ENCODE data around the gene ZNF622.

- TF ChIP-seq POLR2A (IDR thresholded peaks at IDR 0.05), result no peak
- TF ChIP-seq, protein P1, sequence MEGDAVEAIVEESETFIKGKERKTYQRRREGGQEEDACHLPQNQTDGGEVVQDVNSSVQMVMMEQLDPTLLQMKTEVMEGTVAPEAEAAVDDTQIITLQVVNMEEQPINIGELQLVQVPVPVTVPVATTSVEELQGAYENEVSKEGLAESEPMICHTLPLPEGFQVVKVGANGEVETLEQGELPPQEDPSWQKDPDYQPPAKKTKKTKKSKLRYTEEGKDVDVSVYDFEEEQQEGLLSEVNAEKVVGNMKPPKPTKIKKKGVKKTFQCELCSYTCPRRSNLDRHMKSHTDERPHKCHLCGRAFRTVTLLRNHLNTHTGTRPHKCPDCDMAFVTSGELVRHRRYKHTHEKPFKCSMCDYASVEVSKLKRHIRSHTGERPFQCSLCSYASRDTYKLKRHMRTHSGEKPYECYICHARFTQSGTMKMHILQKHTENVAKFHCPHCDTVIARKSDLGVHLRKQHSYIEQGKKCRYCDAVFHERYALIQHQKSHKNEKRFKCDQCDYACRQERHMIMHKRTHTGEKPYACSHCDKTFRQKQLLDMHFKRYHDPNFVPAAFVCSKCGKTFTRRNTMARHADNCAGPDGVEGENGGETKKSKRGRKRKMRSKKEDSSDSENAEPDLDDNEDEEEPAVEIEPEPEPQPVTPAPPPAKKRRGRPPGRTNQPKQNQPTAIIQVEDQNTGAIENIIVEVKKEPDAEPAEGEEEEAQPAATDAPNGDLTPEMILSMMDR (IDR thresholded peaks at IDR 0.05), result no peak
Measured at GRCh38 chr5:16485656-16486055, 20.1 kb upstream of the ZNF622 start.
